ENCODE measurements around the gene VSTM4. TPM values are rescaled to one million over a fixed set of nuclear protein-coding genes. Genes with fewer than 3 reads are reported as not detected.
A peak's percentile ranks its signal among the peaks of the same experiment; 100 is the strongest.

VSTM4 gene
- total RNA-seq, 3 donors from 2014 or later: 1.5 to 13.8 (median 2.2) TPM

DNA sequence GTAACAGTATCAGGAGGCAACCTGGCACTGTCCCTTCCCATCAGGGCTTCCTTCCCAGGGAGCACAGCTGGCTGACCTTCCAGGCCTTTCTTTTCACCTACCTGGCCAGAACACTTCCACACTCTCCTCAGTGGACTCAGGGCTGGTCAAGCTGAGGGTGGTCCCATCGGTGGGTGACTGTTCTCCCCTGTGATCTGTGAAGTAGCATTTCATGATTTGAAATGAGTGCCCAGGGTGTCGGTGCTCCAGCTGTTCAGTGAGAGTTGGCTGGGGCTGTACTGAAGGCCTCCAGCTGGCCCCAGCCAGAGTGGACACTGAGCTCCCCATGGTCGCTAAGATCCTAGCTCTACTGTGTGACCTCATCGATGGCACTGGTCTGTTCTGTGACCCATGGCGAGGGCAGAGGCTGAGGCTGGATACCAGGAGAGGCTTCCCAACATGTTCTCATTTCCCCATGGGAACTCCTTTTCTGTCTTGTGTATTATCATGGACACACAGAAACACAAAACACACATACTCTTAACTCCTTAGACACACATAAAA is 18.5 kb upstream of the VSTM4 start, which contains the start of gene FAM170B:
FAM170B (minus strand) TSS at position 316 of the 543 bp plus-strand sequence; CDS start at position 213, 103 bp downstream.
- no peaks in the 10 kb centered on the region for H3K36me3 ChIP-seq (ENCODE audit: low read depth)
- ATAC-seq (no peak), DNase-seq (no peak)
- no peaks in the 10 kb centered on the region for H3K4me1 ChIP-seq (ENCODE audit: low read depth)
- TF ChIP-seq, protein P1, sequence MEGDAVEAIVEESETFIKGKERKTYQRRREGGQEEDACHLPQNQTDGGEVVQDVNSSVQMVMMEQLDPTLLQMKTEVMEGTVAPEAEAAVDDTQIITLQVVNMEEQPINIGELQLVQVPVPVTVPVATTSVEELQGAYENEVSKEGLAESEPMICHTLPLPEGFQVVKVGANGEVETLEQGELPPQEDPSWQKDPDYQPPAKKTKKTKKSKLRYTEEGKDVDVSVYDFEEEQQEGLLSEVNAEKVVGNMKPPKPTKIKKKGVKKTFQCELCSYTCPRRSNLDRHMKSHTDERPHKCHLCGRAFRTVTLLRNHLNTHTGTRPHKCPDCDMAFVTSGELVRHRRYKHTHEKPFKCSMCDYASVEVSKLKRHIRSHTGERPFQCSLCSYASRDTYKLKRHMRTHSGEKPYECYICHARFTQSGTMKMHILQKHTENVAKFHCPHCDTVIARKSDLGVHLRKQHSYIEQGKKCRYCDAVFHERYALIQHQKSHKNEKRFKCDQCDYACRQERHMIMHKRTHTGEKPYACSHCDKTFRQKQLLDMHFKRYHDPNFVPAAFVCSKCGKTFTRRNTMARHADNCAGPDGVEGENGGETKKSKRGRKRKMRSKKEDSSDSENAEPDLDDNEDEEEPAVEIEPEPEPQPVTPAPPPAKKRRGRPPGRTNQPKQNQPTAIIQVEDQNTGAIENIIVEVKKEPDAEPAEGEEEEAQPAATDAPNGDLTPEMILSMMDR (IDR thresholded peaks at IDR 0.05): no peak
- no peak within 1 kb of the TSS for H3K4me3 ChIP-seq
- intact Hi-C loops (cut with DNase I, micrococcal nuclease): no loop called here
- no peaks in the 10 kb centered on the region for H3K9me3 ChIP-seq

DNA sequence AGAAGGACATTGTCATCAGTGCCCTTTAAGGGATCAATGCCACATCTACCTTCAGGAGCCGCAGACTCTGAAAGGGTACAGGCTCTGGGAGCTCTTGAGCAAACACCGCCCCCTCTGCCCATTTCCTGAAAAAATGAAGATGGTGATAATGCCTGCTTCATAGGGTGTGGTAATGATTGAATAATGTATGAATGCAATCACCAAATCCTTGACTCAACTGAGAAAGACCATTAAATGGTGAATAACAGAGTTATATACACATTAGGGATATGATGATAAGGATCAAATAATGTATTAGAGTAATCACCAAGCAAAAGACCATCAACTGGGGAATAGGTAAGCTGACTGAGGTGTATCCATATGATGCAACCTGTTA is 17.0 kb upstream of the VSTM4 start:
- no peak for DNase-seq
- Histone ChIP-seq H3K4me1 (ENCODE audit: low read depth) (no peaks in the 10 kb centered on the region), H3K9me3 (no peaks in the 10 kb centered on the region), H3K4me3 (no peak overlapping the region), H3K36me3 (ENCODE audit: low read depth) (no peaks in the 10 kb centered on the region)
- intact Hi-C loops (cut with DNase I, micrococcal nuclease): no loop called here
- TF ChIP-seq, protein P1 (IDR thresholded peaks at IDR 0.05): no peak
- no peak for ATAC-seq

DNA sequence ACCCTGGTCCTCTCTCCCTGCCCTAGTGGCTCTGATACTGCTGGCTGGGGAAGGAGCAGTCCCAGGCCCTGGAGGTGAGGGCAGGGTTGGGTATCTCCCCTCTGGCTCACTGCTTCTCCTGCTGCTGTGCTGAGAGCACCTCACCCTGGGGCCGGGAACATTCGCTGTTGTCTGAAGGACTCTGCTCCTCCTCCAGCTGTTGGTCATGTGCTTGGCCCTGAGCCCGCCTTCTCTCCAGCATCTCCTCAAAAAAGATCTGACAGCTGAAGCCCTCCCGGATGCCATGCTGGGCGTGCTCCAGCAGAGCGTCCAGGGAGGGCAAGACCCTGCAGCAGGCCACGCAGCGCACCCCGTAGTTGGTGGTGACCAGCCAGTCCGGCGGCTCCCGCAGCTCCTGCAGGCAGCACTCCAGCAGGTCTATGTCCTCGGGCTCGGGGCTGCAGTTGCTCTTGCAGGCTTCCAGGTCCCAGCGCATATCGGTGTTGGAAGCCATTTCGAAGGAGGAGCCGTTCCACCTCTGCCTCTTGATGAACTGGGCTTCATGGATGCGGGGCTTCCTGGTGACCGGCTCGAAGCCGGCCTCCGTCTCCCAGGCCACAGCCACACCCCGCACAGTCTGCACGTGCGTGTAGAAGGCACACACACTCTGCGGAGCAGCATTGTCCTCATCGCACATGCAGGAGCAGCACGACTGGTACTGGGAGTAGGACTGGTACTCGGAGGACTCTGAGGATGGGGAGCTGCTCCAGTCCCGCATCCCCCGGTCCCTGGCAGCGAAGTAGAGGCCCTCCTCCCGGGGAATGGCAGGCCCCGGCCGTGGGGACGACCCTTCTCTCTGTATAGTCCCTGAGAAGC is 16.4 kb upstream of the VSTM4 start:
- ATAC-seq: peak; percentile 33

DNA sequence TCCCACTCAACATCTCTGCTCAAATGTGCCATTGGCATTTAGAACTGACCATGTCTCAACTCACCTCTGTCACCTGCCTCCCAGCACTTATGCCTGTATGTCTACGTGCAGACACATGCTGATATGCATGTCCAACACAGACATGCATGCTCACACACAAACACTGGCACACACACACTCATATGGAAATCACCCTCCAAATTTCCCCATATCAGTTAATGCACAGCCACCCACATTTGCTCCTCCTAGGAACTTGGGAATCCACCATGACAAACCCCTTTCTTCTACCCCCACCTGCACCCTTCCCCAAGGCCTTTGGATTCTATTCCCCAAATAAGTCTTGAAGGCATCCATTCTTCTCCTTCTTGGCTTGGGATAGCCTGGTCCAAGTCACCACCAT is 14.1 kb upstream of the VSTM4 start:
- ATAC-seq: no peak
- H3K4me1 ChIP-seq (ENCODE audit: low read depth): no peaks in the 10 kb centered on the region
- no peak for DNase-seq
- H3K36me3 ChIP-seq (ENCODE audit: low read depth): no peaks in the 10 kb centered on the region
- intact Hi-C loops (cut with DNase I, micrococcal nuclease): no loop called here
- no peak overlapping the region for H3K4me3 ChIP-seq
- TF ChIP-seq, protein P1 (IDR thresholded peaks at IDR 0.05): no peak
- no peaks in the 10 kb centered on the region for H3K9me3 ChIP-seq

More for the DNA sequence above, 16.4 kb upstream of the VSTM4 start:
- no peak overlapping the region for H3K4me3 ChIP-seq
- H3K36me3 ChIP-seq (ENCODE audit: low read depth): no peaks in the 10 kb centered on the region
- no peak for DNase-seq
- no peaks in the 10 kb centered on the region for H3K4me1 ChIP-seq (ENCODE audit: low read depth)
- no peaks in the 10 kb centered on the region for H3K9me3 ChIP-seq
- TF ChIP-seq, protein P1 (IDR thresholded peaks at IDR 0.05): no peak
- intact Hi-C loops (cut with DNase I, micrococcal nuclease): no loop called here

DNA sequence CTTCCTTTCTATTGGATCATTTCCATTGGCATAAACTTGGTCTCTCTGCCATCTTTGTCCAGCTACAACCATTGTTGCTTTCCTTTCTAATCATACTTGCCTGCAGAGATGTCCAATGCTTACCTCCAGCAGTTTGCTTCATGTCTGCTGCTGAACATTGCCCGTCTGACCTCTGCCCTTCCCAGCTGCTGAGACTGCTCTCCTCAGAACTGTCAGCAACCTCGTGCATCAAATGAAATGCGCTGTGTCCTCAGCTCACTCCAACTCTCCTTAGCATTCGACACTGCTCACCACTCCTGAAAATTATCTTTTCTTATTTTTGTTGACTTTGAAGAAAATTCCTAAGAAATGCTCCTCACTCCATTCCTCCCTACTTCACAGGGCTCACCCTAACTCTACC is 13.5 kb upstream of the VSTM4 start:
- ATAC-seq (no peak), DNase-seq (no peak)
- no peaks in the 10 kb centered on the region for H3K9me3 ChIP-seq
- TF ChIP-seq, protein P1 (IDR thresholded peaks at IDR 0.05): no peak
- H3K36me3 ChIP-seq (ENCODE audit: low read depth): no peaks in the 10 kb centered on the region
- no peak overlapping the region for H3K4me3 ChIP-seq
- intact Hi-C loops (cut with DNase I, micrococcal nuclease): no loop called here
- H3K4me1 ChIP-seq (ENCODE audit: low read depth): no peaks in the 10 kb centered on the region
